Hepatocyte (in vitro differentiated cells): ENCODE data around the gene ZNF615.

ENCODE experiments used
- CTCF ChIP-seq: fragments of 200-600 bp; sonication (generic); IDR thresholded peaks from 2 replicates; pipeline ENCODE4 v1.5.1; 2016; ENCODE audit warnings: antibody characterized with exemption, mild to moderate bottlenecking; ENCODE audit not compliant: poor library complexity
- EZH2 ChIP-seq: fragments of 200-600 bp; sonication (generic); IDR thresholded peaks from 2 replicates; pipeline ENCODE4 v1.6.1; 2016; ENCODE audit warnings: antibody characterized with exemption, mild to moderate bottlenecking, borderline replicate concordance

GRCh38 chr19:51971624-51972023, 36.4 kb downstream of the ZNF615 start:
- TF ChIP-seq CTCF (no peak), EZH2 (no peak)
